Fibroblast of skin of left biceps (primary cell): Measurements from ENCODE around the gene PCDHA5.

ENCODE experiments used
- DNase-seq, 2 experiments: peaks; one replicate each; pipeline ENCODE4 v3.0.0-alpha.2; 2013; ENCODE audit warnings: low read depth in 2 of 2

The PCDHA5 gene

GRCh38 chr5:140862441-140863295 is 41.3 kb downstream of the PCDHA5 start:
- no peak for DNase-seq

- no peak for DNase-seq
Observed at GRCh38 chr5:140868721-140869554, 47.5 kb downstream of the PCDHA5 start, which contains the start of gene PCDHA11. PCDHA11 (plus strand) TSS chr5:140868957; CDS start chr5:140869104, 147 bp downstream.

- DNase-seq = no peak
Observed at GRCh38 chr5:140869555-140869886, 48.1 kb downstream of the PCDHA5 start.

GRCh38 chr5:140870221-140871201 is 49.1 kb downstream of the PCDHA5 start:
- no peak for DNase-seq
